Parathyroid adenoma (tissue), 2 donors: ENCODE data around the gene ITPKB.
"Not testable (repeated sequence)": the region's sequence is repeated elsewhere in the genome, so short reads cannot be mapped to it uniquely, and the experiment has no call there.

ENCODE experiments used
- H2AFZ ChIP-seq: fragments of 300-600 bp; sonication (generic); one replicate; pipeline ENCODE4 v1.7.0; 2017; ENCODE audit warnings: antibody characterized with exemption, mild to moderate bottlenecking
- H3K27ac ChIP-seq: fragments of 300-600 bp; sonication (generic); one replicate; pipeline ENCODE4 v1.7.0; 2017
- H3K27me3 ChIP-seq: fragments of 300-600 bp; sonication (generic); one replicate; pipeline ENCODE4 v1.7.0; 2017; ENCODE audit warnings: low read length; ENCODE audit not compliant: control insufficient read depth, insufficient read depth
- H3K36me3 ChIP-seq: fragments of 300-600 bp; sonication (generic); one replicate; pipeline ENCODE4 v1.7.0; 2017; ENCODE audit warnings: low read length; ENCODE audit not compliant: control insufficient read depth, insufficient read depth
- H3K4me1 ChIP-seq: fragments of 300-600 bp; sonication (generic); one replicate; pipeline ENCODE4 v1.7.0; 2017; ENCODE audit warnings: control low read depth
- H3K4me2 ChIP-seq: fragments of 300-600 bp; sonication (generic); one replicate; pipeline ENCODE4 v1.7.0; 2017; ENCODE audit warnings: low read length
- H3K4me3 ChIP-seq: fragments of 300-600 bp; sonication (generic); one replicate; pipeline ENCODE4 v1.7.0; 2017; ENCODE audit warnings: low read depth, low read length
- H3K79me2 ChIP-seq: fragments of 300-600 bp; sonication (generic); one replicate; pipeline ENCODE4 v1.7.0; 2017; ENCODE audit warnings: control low read depth
- H3K9ac ChIP-seq: fragments of 300-600 bp; sonication (generic); one replicate; pipeline ENCODE4 v1.7.0; 2017; ENCODE audit warnings: mild to moderate bottlenecking
- H3K9me3 ChIP-seq: fragments of 300-600 bp; sonication (generic); one replicate; pipeline ENCODE4 v1.7.0; 2017; ENCODE audit warnings: low read length; ENCODE audit not compliant: control insufficient read depth
- CTCF ChIP-seq: fragments of 300-600 bp; sonication (generic); IDR thresholded peaks from one replicate; pipeline ENCODE4 v1.7.0; 2017; ENCODE audit warnings: antibody characterized with exemption, mild to moderate bottlenecking
- donor health status: primary hyperparathyroidism.

ITPKB gene

GRCh38 chr1:226619031-226619430 lies 120.1 kb downstream of the ITPKB start:
- no peak overlapping the region for H3K9ac ChIP-seq
- no peak overlapping the region for H3K4me3 ChIP-seq
- H3K4me2 ChIP-seq = no peak overlapping the region
- TF ChIP-seq CTCF = no peak
- H2AFZ ChIP-seq = no peak overlapping the region
- H3K27me3 ChIP-seq = no peaks in the 10 kb centered on the region
- no peaks in the 10 kb centered on the region for H3K4me1 ChIP-seq
- H3K9me3 ChIP-seq = no peaks in the 10 kb centered on the region
- no peaks in the 10 kb centered on the region for H3K36me3 ChIP-seq
- no peak overlapping the region for H3K27ac ChIP-seq
- no peaks in the 10 kb centered on the region for H3K79me2 ChIP-seq

- H3K4me3 ChIP-seq = no peak overlapping the region
- H2AFZ ChIP-seq = no peak overlapping the region
- H3K9me3 ChIP-seq = no peaks in the 10 kb centered on the region
- H3K27me3 ChIP-seq = no peaks in the 10 kb centered on the region
- H3K4me2 ChIP-seq = no peak overlapping the region
- no peak overlapping the region for H3K27ac ChIP-seq
- no peak for TF ChIP-seq CTCF
- H3K79me2 ChIP-seq = no peaks in the 10 kb centered on the region
- H3K36me3 ChIP-seq = no peaks in the 10 kb centered on the region
- H3K9ac ChIP-seq = no peak overlapping the region
- no peaks in the 10 kb centered on the region for H3K4me1 ChIP-seq
Observed at GRCh38 chr1:226618380-226618779, 120.7 kb downstream of the ITPKB start.

- not testable (repeated sequence) for H3K79me2 ChIP-seq, H3K9me3 ChIP-seq, H2AFZ ChIP-seq, H3K9ac ChIP-seq, H3K4me2 ChIP-seq, H3K36me3 ChIP-seq, H3K27ac ChIP-seq, H3K4me1 ChIP-seq, H3K4me3 ChIP-seq, H3K27me3 ChIP-seq
Observed at GRCh38 chr1:226617719-226618118, 121.4 kb downstream of the ITPKB start.

GRCh38 chr1:226617109-226617508 lies 122.0 kb downstream of the ITPKB start:
- H3K4me2 ChIP-seq = no peak overlapping the region
- no peaks in the 10 kb centered on the region for H3K36me3 ChIP-seq
- TF ChIP-seq CTCF = no peak
- H3K79me2 ChIP-seq = no peaks in the 10 kb centered on the region
- no peak overlapping the region for H3K27ac ChIP-seq
- H3K27me3 ChIP-seq = no peaks in the 10 kb centered on the region
- no peak overlapping the region for H3K9ac ChIP-seq
- H2AFZ ChIP-seq = no peak overlapping the region
- no peaks in the 10 kb centered on the region for H3K9me3 ChIP-seq
- H3K4me3 ChIP-seq = no peak overlapping the region
- H3K4me1 ChIP-seq = no peaks in the 10 kb centered on the region

- H3K36me3 ChIP-seq = no peaks in the 10 kb centered on the region
- no peaks in the 10 kb centered on the region for H3K27me3 ChIP-seq
- H3K27ac ChIP-seq = no peak overlapping the region
- no peaks in the 10 kb centered on the region for H3K79me2 ChIP-seq
- H2AFZ ChIP-seq = no peak overlapping the region
- no peak for TF ChIP-seq CTCF
- no peak overlapping the region for H3K4me3 ChIP-seq
- no peaks in the 10 kb centered on the region for H3K4me1 ChIP-seq
- H3K4me2 ChIP-seq = no peak overlapping the region
- H3K9ac ChIP-seq = no peak overlapping the region
- H3K9me3 ChIP-seq = no peaks in the 10 kb centered on the region
Observed at GRCh38 chr1:226616636-226617035, 122.4 kb downstream of the ITPKB start.
